Superior temporal gyrus (tissue), 1 donor: Measurements from ENCODE around the gene ZFX.

Experiments
- DNase-seq: peaks from one replicate; pipeline ENCODE4 v3.0.0-alpha.2; 2016; ENCODE audit errors: extremely low spot score

ZFX gene

GRCh38 chrX:24235084-24235710, 85.7 kb downstream of the ZFX start:
- no peak for DNase-seq

GRCh38 chrX:24241822-24242648, 92.5 kb downstream of the ZFX start:
- peak; percentile 44 for DNase-seq

- peak; percentile 8 for DNase-seq
Observed at GRCh38 chrX:24242649-24243175, 93.2 kb downstream of the ZFX start.

DNA sequence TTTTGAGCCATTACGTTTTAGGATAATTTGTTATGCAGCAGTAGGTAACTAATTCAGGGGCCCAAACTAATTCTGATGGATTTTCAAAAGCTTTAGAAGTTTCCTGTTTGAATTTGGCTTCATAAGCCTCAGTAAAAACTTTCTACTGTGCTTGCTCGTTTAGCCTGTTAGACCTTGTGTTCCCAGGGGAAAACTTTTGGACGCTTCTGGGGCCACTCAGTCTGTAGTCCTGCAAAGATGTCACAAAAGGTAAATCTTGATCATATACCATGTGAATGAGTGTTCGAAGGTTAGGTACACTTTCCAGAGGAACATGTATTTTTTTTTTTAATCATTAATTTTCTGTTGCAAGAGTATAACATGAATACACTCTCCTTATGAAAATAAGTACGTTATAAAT, 93.7 kb downstream of the ZFX start:
- DNase-seq = no peak

- no peak for DNase-seq
Observed at GRCh38 chrX:24243692-24244091, 94.2 kb downstream of the ZFX start.

DNA sequence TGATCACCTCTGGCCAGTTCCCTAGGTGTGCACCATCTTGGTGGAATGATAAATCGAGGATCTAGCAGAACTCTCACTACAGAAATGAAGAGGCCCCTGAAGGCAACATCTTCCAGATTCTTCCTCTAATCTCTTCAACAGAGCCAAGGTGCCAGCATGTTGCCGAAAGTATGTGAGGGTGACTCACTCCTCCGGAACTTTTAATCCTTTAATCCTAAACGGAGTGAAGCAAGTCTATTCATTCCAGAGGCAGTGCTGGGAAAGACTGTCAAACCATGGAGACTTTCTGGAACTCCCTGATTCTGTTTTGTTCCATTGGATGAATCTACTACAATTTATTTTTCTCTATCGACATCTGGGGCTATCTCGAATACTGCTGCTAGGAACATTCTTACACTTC, 95.7 kb downstream of the ZFX start:
- DNase-seq = no peak

DNA sequence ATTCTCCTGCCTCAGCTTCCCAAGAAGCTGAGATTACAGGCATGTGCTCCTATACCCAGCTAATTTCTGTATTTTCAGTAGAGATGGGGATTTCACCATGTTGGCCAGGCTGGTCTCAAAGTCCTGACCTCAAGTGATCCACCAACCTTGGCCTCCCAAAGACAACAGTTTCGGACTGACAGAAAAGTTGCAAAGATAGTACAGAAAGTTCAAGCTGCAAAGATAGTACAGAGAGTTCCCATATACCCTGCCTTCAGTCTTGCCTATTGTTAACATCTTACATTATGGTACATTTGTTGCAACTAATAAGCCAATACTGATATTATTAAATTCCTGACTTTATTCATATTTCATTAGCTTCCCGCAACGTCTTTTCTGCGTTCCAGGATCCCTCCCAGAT, 98.5 kb downstream of the ZFX start:
- DNase-seq = no peak

GRCh38 chrX:24253030-24253429, 103.5 kb downstream of the ZFX start:
- DNase-seq = no peak

DNA sequence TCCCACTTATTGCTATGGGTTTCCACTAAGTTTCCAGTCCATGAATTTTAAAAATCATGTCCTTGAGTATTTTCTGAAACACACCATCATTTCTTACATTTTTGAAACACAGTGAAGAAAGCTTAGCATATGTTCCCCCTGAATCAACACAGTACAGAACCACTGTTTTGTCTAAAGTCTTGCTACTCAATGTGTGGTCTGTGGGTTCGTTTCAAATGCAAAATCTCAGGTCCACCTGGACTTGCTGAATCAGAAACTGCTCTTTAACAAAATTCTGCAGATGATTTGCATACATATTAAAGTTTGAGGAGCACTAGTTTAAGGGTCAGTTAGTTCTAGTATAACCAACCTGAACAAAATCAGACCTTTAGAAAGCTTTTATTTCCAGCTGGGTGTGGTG, 103.9 kb downstream of the ZFX start:
- DNase-seq = no peak

DNA sequence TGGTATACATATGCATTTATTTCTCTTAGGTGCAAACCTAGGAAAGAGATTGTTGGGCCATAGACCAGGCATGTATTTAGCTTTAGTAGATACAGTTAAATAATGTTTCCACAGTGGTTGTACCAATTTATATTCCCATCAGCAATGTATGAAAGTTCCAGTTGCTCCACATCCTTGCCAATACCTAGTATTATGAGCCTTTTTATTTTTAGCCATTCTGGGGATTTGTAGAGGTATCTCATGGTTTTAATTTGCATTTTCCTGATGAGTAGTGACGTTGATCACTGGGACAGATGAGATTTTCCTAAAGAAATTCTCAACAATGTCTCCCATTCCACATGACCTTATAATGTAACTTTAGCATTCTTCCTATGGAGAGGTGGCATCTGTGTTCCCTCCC, 107.5 kb downstream of the ZFX start:
- no peak for DNase-seq

DNA sequence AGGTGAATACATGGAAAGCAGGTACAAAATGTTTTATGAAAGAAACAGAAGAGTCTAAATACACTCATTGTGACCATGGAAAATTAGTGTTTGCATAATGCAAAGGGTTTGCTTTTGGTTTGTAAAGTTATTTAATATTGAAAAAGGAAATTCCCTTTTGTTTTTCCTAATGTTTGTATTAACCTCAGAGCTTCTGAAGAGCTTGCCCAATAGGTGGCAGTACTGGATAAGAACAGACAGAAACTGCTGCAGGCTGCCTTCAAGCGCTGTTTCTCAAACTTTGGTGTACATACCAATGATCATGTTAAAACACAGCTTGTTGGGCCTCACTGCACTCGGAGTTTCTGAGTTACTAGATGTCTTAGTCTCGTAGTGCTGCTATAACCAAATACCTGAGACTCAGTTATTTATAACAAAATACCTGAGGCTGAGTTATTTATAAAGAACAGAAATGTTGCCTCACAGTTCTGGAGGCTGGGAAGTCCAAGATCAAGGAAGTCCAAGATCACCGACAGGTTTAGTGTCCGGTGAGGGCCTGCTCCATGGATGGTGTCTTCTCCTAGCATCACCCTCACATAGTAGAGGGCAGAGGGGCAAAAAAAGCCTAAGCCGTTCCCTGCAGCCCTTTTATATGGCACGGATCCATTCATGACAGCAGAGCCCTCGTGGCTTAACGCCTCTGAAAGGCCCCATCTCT, 110.2 kb downstream of the ZFX start:
- peak; percentile 40 for DNase-seq

- DNase-seq = no peak
Observed at GRCh38 chrX:24260842-24261550, 111.5 kb downstream of the ZFX start.

DNA sequence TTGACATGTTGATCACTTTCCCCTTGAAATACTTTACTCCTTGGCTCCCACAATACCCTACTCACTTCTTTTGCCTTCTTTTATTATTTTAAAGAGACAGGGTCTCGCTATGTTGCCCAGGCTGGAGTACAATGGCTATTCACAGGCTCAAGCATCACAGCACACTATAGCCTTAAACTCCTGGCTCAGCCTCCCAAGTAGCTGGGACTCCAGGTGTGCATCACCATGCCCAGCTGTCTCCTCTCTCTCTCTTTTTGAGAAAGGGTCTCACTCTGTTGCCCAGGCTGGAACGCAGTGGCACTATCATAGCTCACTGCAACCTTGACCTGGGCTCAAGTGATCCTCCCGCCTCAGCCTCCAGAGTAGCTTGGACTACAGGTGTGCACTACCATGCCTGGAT, 112.8 kb downstream of the ZFX start:
- no peak for DNase-seq

GRCh38 chrX:24264383-24264782, 114.9 kb downstream of the ZFX start:
- DNase-seq = no peak
